Measurements from ENCODE around the gene CDHR4.
A peak's percentile ranks its signal among the peaks of the same experiment; 100 is the strongest.
"Not testable (repeated sequence)": the region's sequence is repeated elsewhere in the genome, so short reads cannot be mapped to it uniquely, and the experiment has no call there.

CDHR4 gene

GRCh38 chr3:49779358-49780079, 20.2 kb downstream of the CDHR4 start:
- DNase-seq: no peak

GRCh38 chr3:49776101-49776500, 23.6 kb downstream of the CDHR4 start:
- DNase-seq: not testable (repeated sequence)

- DNase-seq: no peak
Measured at GRCh38 chr3:49775538-49775937, 24.1 kb downstream of the CDHR4 start.

GRCh38 chr3:49772703-49773102, 27.0 kb downstream of the CDHR4 start:
- no peak for DNase-seq

GRCh38 chr3:49771340-49771938, 28.2 kb downstream of the CDHR4 start:
- no peak for DNase-seq

GRCh38 chr3:49769926-49770325, 29.7 kb downstream of the CDHR4 start:
- no peak for DNase-seq

GRCh38 chr3:49769286-49769915, 30.3 kb downstream of the CDHR4 start:
- DNase-seq: no peak

- DNase-seq: no peak
Measured at GRCh38 chr3:49763981-49764380, 35.7 kb downstream of the CDHR4 start.

GRCh38 chr3:49761661-49762060, 38.0 kb downstream of the CDHR4 start:
- no peak for DNase-seq

GRCh38 chr3:49759226-49759625, 40.4 kb downstream of the CDHR4 start:
- DNase-seq: no peak

- DNase-seq: no peak
Measured at GRCh38 chr3:49757197-49757596, 42.5 kb downstream of the CDHR4 start.

GRCh38 chr3:49756036-49756435, 43.6 kb downstream of the CDHR4 start:
- DNase-seq: no peak

GRCh38 chr3:49754536-49754935, 45.1 kb downstream of the CDHR4 start:
- DNase-seq: no peak

GRCh38 chr3:49751501-49751900, 48.2 kb downstream of the CDHR4 start:
- DNase-seq: no peak

- no peak for DNase-seq
Measured at GRCh38 chr3:49750056-49750455, 49.6 kb downstream of the CDHR4 start.

- not testable (repeated sequence) for DNase-seq
Measured at GRCh38 chr3:49748874-49749273, 50.8 kb downstream of the CDHR4 start.

- peak; percentile 21 for DNase-seq
Measured at GRCh38 chr3:49747792-49748480, 51.7 kb downstream of the CDHR4 start.

GRCh38 chr3:49745986-49746385, 53.7 kb downstream of the CDHR4 start:
- DNase-seq: no peak

All from fibroblast of skin of abdomen (primary cell).